Activated naive CD4-positive, alpha-beta T cell treated with anti-CD3 and anti-CD28 coated beads for 36 hours (primary cell): ENCODE measurements around the gene BCL11A. TPM values are rescaled to one million over a fixed set of nuclear protein-coding genes. Genes with fewer than 3 reads are reported as not detected.

ENCODE experiments used
- CTCF ChIA-PET: fragments of 350-600 bp; sonication (Branson Sonifier 250); formaldehyde crosslinking; loops from one replicate; lab custom pipeline; 2021; ENCODE audit warnings: antibody characterized with exemption; lab: Charles Lee
- DNase-seq: peaks from one replicate; pipeline ENCODE4 v3.0.0-alpha.2; 2020
- H3K27ac Mint-ChIP-seq: one replicate; pipeline ENCODE4 v1.8.0; 2021; ENCODE audit warnings: mild to moderate bottlenecking, mixed read lengths
- H3K27me3 Mint-ChIP-seq: one replicate; pipeline ENCODE4 v1.8.0; 2021; ENCODE audit warnings: low read depth, mixed read lengths
- H3K36me3 Mint-ChIP-seq: one replicate; pipeline ENCODE4 v1.8.0; 2021; ENCODE audit warnings: low read depth, mixed read lengths
- H3K4me1 Mint-ChIP-seq: one replicate; pipeline ENCODE4 v1.8.0; 2021; ENCODE audit warnings: low read depth, mixed read lengths
- H3K4me3 Mint-ChIP-seq: one replicate; pipeline ENCODE4 v1.8.0; 2021; ENCODE audit warnings: mild to moderate bottlenecking, moderate library complexity, mixed read lengths
- H3K9me3 Mint-ChIP-seq: one replicate; pipeline ENCODE4 v1.8.0; 2021; ENCODE audit warnings: mixed read lengths
- intact Hi-C: fragments of 100-400 bp; cut with micrococcal nuclease; formaldehyde crosslinking; loops from one replicate; pipeline ENCODE4 v1.15.1; 2023
- total RNA-seq, 2 experiments: library from RNA; stranded (reverse); gene quantifications; one replicate each; pipeline ENCODE4 v1.2.3, GENCODE V29; 2021

Gene BCL11A
- total RNA-seq, 2 experiments from 2014 or later, result 0.52 to 0.67 TPM

DNA sequence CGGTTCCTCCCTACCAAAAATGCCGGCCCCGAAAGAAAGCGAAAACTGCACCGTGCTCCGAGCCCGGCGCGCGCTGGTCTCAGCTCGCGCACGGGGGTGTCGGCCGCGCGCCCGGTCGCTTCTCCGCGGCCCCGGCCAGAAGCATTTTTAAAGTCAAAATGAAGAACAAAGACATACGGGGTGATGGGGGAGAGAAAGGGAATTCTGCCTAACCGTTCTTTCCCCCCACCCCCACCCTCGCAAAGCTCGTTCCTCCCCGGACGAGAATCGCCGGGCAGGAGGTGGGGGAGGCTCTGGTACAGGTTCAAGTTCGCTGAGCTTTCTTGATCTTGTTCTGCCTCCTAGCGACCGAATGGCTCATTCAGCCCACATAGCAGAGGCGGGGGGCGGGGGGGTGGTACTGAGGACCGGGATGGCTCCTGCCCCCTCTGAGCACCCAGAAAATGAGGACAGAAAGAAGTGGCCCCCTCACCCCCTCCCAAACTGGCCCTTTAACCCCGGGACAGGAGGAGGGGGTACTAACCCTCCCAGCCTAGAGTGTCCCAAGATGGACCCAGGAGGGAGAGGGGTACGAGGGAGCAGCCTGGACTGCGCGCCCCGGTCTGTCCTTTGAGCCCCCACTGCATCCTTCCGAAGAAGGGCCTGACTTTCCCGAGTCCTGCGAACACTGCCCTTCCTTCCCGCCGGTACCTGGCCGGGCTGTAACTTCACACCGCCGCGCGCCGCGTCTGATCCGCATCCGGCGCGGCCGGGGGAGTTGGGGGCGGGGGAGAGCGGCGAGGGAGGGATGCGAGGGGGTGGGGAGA, 3.1 kb downstream of the BCL11A start:
- no peaks in the 10 kb centered on the region for H3K9me3 Mint-ChIP-seq
- no peaks in the 10 kb centered on the region for H3K36me3 Mint-ChIP-seq
- CTCF ChIA-PET, result interaction anchor here (0.6 to 1.3 kb wide), 17 partner anchors 8 to 1712 kb away, joined by 3 to 8 read pairs (median 3); no protein-coding TSS in a partner anchor
- no peak overlapping the region for H3K27ac Mint-ChIP-seq
- peak overlapping the region; percentile 83 for H3K4me3 Mint-ChIP-seq
- peaks cover 66% of the 10 kb centered on the region for H3K27me3 Mint-ChIP-seq
- peaks cover 31% of the 10 kb centered on the region for H3K4me1 Mint-ChIP-seq
- peak; percentile 75 for DNase-seq
- intact Hi-C loops, result loop anchor here (1.0 to 10.0 kb wide), 9 partner anchors 104 to 1980 kb away; partner anchors contain the start of genes PEX13 and PUS10

DNA sequence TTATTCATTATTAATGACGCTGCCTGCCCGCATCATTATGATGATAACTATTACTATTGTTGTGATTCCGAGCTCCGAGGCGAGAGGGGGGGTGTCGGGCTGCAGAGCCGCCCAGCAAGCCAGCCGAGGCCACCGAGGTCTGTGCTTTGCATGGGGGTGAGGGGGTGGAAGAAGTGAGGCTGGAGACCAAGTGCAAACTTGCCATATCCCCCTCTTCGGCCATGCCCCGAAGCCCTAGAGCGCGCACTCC, 3.6 kb downstream of the BCL11A start:
- intact Hi-C loops, result loop anchor here (1.0 to 10.0 kb wide), 9 partner anchors 104 to 1979 kb away; partner anchors contain the start of genes PEX13 and PUS10
- H3K27ac Mint-ChIP-seq, result no peak overlapping the region
- CTCF ChIA-PET, result interaction anchor here (0.6 to 1.3 kb wide), 15 partner anchors 8 to 1711 kb away, joined by 3 to 8 read pairs (median 4); no protein-coding TSS in a partner anchor
- peaks cover 68% of the 10 kb centered on the region for H3K27me3 Mint-ChIP-seq
- H3K4me3 Mint-ChIP-seq, result peak overlapping the region; percentile 83
- no peaks in the 10 kb centered on the region for H3K36me3 Mint-ChIP-seq
- H3K4me1 Mint-ChIP-seq, result peaks cover 27% of the 10 kb centered on the region
- H3K9me3 Mint-ChIP-seq, result no peaks in the 10 kb centered on the region
- DNase-seq, result no peak

DNA sequence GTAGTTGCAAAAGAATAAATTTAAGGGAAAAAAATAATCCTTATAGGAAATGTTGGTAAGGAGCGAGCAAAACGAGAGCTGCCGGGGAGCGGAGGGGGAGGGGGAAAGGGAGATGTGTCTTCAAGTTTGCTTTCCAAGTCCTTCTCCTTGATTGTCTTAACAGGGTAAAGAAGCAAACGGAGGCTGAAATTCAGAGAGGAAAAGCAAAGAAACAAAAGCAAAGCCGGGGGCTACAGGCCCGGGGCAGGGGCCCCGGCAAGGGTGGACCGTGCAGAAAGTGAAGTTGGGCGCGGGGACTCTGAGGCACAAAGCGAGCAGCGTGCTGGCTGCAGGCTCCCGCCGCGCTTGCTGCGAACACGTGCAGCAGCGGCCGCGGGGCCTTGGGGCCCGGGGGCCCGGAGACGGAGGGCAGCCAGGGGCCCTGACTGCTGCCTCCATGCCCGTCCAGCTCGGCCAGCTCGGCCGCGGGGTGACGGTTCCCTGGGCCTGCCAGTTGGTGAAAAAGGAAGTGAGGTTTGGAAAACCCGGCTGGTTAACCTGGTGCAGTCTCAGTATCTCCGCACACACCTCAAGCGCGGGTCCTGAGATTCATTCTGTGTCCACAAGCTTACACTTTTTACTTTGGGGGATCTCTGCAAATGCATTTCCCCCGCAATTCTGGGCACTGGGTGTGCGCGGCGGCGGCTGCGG, 4.1 kb downstream of the BCL11A start:
- H3K9me3 Mint-ChIP-seq, result no peaks in the 10 kb centered on the region
- H3K27me3 Mint-ChIP-seq, result peaks cover 72% of the 10 kb centered on the region
- peak overlapping the region; percentile 83 for H3K4me3 Mint-ChIP-seq
- H3K36me3 Mint-ChIP-seq, result no peaks in the 10 kb centered on the region
- no peak overlapping the region for H3K27ac Mint-ChIP-seq
- peak; percentile 14 for DNase-seq
- intact Hi-C loops, result no loop called here
- CTCF ChIA-PET, result interaction anchor here (0.7 to 1.3 kb wide), 12 partner anchors 8 to 1247 kb away, joined by 3 to 8 read pairs (median 4); no protein-coding TSS in a partner anchor
- peaks cover 27% of the 10 kb centered on the region for H3K4me1 Mint-ChIP-seq

DNA sequence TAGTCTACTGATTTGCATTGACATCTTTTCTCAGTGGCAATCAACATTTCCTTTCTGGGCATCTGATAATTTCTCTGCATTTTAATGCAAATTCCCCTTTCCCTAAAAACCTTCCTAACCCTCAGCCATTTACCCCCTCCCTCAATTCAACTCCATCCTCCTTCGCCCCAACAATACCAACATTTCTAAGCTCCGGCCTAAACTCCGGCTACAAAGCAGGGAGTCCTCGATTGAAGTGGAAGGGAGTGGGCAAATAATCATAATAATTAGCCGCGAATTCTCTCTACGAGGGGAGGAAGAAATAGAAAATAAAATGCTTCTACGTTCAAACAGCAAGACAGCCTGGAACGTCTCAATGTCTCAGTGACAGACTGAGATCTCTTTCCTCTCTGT, 4.6 kb downstream of the BCL11A start:
- no peak overlapping the region for H3K27ac Mint-ChIP-seq
- H3K27me3 Mint-ChIP-seq, result peaks cover 73% of the 10 kb centered on the region
- H3K4me3 Mint-ChIP-seq, result peak overlapping the region; percentile 62
- H3K9me3 Mint-ChIP-seq, result no peaks in the 10 kb centered on the region
- H3K4me1 Mint-ChIP-seq, result peaks cover 27% of the 10 kb centered on the region
- intact Hi-C loops, result no loop called here
- CTCF ChIA-PET, result interaction anchor here (0.7 to 1.4 kb wide), 2 partner anchors 19 to 33 kb away, joined by 3 to 4 read pairs; no protein-coding TSS in a partner anchor
- no peak for DNase-seq
- no peaks in the 10 kb centered on the region for H3K36me3 Mint-ChIP-seq

DNA sequence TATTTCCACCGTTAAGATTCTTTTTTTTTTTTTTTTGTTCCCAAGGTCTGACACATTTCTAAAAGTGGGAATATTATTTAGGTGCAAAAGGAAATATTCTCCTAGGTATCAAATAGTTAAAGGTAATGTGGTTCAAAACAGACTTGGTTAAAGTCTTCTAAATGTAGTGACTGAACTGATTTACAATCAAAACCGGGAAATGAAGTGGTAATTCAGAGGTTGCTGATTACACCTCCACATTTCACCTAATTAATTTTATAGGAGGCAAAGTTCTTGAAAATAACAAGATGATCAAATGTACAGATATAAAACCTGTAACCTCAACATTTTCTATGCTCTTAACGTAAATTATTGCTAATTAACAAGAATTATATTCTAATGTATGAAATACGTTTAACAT, 5.1 kb downstream of the BCL11A start:
- Mint-ChIP-seq H3K4me3 (no peak overlapping the region), H3K27me3 (peaks cover 72% of the 10 kb centered on the region), H3K4me1 (peaks cover 25% of the 10 kb centered on the region), H3K9me3 (no peaks in the 10 kb centered on the region), H3K27ac (no peak overlapping the region), H3K36me3 (no peaks in the 10 kb centered on the region)
- CTCF ChIA-PET, result interaction anchor here (1.1 to 1.4 kb wide), 2 partner anchors 9 to 34 kb away, joined by 4 read pairs; no protein-coding TSS in a partner anchor
- no peak for DNase-seq
- intact Hi-C loops, result no loop called here

DNA sequence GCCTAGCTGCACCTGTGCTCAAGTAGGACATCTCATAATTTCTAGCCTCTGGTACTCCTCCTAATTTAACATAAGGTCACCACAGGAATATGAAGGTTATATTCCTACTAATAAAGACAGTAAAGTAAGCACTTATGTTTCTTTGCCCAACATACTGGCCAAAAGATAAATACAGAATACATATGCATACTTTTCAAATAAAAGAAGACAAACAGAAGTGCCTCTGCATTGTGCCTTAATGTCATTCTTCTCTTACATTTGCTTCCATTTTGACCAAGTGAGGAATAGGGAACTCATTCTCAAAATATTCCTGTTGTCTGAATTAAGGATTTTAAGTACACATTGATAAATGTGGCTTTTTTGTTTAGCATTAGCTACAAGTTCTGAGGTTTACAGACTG, 5.6 kb downstream of the BCL11A start:
- no peaks in the 10 kb centered on the region for H3K36me3 Mint-ChIP-seq
- no peak for DNase-seq
- CTCF ChIA-PET, result interaction anchor here (1.1 to 1.4 kb wide), 2 partner anchors 9 to 34 kb away, joined by 4 read pairs; no protein-coding TSS in a partner anchor
- H3K4me1 Mint-ChIP-seq, result peaks cover 24% of the 10 kb centered on the region
- H3K27me3 Mint-ChIP-seq, result peaks cover 75% of the 10 kb centered on the region
- no peaks in the 10 kb centered on the region for H3K9me3 Mint-ChIP-seq
- H3K4me3 Mint-ChIP-seq, result no peak overlapping the region
- no peak overlapping the region for H3K27ac Mint-ChIP-seq
- intact Hi-C loops, result no loop called here

DNA sequence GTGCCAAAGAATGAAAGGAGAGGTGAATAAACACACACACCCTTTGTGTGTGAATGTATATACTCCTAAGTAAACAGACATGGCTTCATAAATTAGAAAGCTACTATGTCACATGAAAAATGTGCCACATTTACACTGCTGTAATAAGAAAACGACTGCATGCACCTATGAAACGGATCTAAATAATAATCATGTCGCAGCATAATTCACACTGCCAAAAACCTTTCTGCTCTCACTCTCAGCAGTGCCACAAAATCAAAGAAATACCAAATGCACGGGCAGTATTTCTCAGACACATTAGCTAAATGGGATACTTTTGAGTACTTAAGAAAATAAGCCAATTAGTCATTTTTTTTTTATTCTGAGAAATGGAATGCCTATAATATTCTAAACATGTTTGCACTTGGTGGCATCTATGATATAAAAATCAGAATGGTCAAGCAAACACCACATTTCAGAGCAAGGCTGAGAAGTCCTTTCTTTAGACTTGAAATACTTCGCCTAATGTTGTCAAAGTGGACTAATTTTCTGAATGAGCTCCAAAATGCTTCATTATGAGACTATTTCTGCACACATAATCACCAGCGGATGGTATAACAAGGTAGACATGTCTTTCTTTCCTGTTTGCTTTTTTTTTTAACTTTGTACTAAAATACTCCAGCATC, 6.6 kb downstream of the BCL11A start:
- CTCF ChIA-PET, result interaction anchor here (0.8 to 1.1 kb wide), 2 partner anchors 8 to 37 kb away, joined by 4 to 6 read pairs; no protein-coding TSS in a partner anchor
- intact Hi-C loops, result no loop called here
- no peak for DNase-seq
- no peak overlapping the region for H3K4me3 Mint-ChIP-seq
- peaks cover 69% of the 10 kb centered on the region for H3K27me3 Mint-ChIP-seq
- no peaks in the 10 kb centered on the region for H3K36me3 Mint-ChIP-seq
- H3K4me1 Mint-ChIP-seq, result peaks cover 22% of the 10 kb centered on the region
- H3K27ac Mint-ChIP-seq, result no peak overlapping the region
- no peaks in the 10 kb centered on the region for H3K9me3 Mint-ChIP-seq

DNA sequence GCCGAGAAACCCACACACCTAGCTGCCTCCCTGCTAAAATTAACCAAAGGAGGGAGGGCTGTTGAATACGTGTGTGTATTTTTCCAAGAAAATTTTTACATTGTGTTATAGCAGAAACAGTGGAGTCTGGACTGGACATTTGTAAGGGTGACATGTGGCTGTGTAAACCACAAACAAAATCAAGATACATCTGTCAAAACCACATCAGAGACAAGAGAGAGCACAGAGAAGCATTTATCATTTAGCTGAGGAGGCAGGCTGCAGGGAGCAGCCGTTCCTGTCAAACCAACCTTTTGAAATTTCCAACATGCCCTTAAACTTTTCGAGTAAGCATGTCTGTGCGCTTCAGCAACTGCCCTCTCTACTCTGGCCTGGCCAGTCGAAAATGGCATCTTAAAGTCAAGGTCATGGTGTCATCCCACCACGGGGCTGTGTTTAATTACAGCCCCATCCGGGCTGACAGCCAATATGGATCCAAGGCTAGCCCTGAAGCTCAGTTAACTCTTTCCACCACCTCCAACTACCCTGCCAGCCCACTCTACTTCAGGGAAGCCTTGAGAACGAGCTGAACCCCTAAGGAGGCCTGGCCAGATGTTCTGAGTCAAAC, 8.4 kb downstream of the BCL11A start:
- CTCF ChIA-PET, result interaction anchor here (0.5 to 1.1 kb wide), 6 partner anchors 9 to 291 kb away, joined by 3 to 4 read pairs (median 3); no protein-coding TSS in a partner anchor
- H3K27ac Mint-ChIP-seq, result no peak overlapping the region
- intact Hi-C loops, result no loop called here

DNA sequence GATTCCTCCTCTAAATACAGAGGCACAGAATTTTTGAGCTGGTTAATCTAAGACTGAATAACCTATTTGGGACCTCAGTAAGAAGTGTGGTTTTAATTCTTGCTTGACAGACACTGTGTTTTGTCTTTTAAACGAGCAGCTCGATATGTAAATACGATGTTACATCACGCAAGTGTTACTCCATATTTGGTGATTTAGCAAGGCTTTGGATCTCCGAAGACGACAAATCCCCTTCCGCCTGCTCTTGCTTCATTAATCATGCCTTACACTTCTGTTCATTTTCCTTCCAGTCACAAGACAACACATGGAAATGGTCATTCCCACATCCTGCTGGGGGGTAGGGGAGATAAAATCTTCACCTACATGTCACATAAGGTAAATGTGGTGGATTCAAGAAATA, 9.4 kb downstream of the BCL11A start:
- H3K9me3 Mint-ChIP-seq, result no peaks in the 10 kb centered on the region
- H3K27me3 Mint-ChIP-seq, result peaks cover 48% of the 10 kb centered on the region
- peaks cover 4% of the 10 kb centered on the region for H3K4me1 Mint-ChIP-seq
- CTCF ChIA-PET, result no interaction called here
- no peak overlapping the region for H3K4me3 Mint-ChIP-seq
- DNase-seq, result no peak
- no peaks in the 10 kb centered on the region for H3K36me3 Mint-ChIP-seq
- intact Hi-C loops, result no loop called here
- no peak overlapping the region for H3K27ac Mint-ChIP-seq

More for the DNA sequence above, 8.4 kb downstream of the BCL11A start:
- Mint-ChIP-seq H3K4me1 (peaks cover 12% of the 10 kb centered on the region), H3K9me3 (no peaks in the 10 kb centered on the region), H3K27me3 (peaks cover 56% of the 10 kb centered on the region), H3K36me3 (no peaks in the 10 kb centered on the region), H3K4me3 (no peak overlapping the region)
- no peak for DNase-seq

DNA sequence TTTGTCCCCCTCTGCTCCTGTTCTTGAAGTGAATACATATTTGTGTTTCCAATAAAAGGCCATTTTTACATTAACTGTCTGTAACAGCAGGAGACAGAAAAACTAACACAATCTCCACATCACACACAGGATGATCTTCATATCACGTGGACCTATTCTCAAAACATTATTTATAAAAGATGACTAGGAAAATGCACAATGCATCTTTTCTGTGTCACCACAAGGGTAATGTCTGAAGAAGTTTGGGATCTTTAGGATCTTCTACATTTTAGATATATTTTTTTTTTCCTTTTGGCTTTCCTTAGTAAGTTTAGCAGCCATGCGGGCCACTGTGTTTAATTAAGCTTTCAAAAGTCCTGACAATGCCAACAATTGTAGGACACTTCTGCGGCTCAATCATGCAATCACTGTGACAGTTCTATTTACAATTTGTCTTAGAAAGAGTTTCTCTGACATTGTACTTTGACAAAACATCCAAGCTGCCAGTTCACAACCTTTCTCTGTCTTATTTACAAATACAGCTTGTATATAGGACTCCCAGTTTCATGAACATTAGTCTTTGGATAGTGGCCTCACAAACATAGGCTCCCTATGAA, 12.3 kb downstream of the BCL11A start:
- intact Hi-C loops, result no loop called here
- no peak for DNase-seq
- Mint-ChIP-seq H3K9me3 (no peaks in the 10 kb centered on the region), H3K36me3 (no peaks in the 10 kb centered on the region), H3K27me3 (peaks cover 35% of the 10 kb centered on the region), H3K4me3 (no peak overlapping the region), H3K27ac (no peak overlapping the region), H3K4me1 (no peaks in the 10 kb centered on the region)
- CTCF ChIA-PET, result interaction anchor here (1.7 kb wide), 1 partner anchor 9 kb away, joined by 5 read pairs; no protein-coding TSS in a partner anchor

DNA sequence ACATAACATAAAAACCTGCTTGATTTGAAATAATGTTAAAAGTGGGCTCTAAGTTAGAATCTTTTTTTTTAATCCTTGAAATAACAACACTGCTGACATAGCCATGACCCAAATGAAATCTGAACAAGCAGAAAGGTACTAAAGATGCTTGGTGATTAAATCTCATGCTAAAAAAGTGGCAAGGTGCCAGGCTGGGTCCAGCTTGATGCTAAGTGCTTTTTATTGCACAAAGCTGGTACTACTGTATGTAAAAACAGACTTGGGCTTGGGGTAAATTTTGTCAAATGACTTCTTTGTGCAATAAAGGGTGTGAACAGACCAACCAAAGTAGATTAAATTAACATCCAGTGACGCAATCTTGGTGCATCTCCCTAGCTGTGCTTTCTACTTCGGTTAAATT, 13.4 kb downstream of the BCL11A start:
- H3K27me3 Mint-ChIP-seq, result peaks cover 34% of the 10 kb centered on the region
- CTCF ChIA-PET, result no interaction called here

More for the DNA sequence above, 13.4 kb downstream of the BCL11A start:
- DNase-seq, result no peak
- Mint-ChIP-seq H3K4me1 (no peaks in the 10 kb centered on the region), H3K9me3 (no peaks in the 10 kb centered on the region), H3K27ac (no peak overlapping the region), H3K36me3 (no peaks in the 10 kb centered on the region), H3K4me3 (no peak overlapping the region)
- intact Hi-C loops, result no loop called here
